Activated CD8-positive, alpha-beta T cell treated with anti-CD3 and anti-CD28 coated beads for 36 hours (primary cell): ENCODE measurements around the gene ABHD8. TPM values are rescaled to one million over a fixed set of nuclear protein-coding genes. Genes with fewer than 3 reads are reported as not detected.
A peak's percentile ranks its signal among the peaks of the same experiment; 100 is the strongest.

Experiments used
- ATAC-seq: fragments of 200-7000 bp; cut with Tn5 transposase; one replicate; pipeline ENCODE4 v1.10.0; 2021; ENCODE audit warnings: mild to moderate bottlenecking, moderate library complexity
- CTCF ChIA-PET: fragments of 350-600 bp; sonication (Branson Sonifier 250); formaldehyde crosslinking; loops from one replicate; lab custom pipeline; 2021; ENCODE audit warnings: antibody characterized with exemption; lab: Charles Lee
- POLR2A ChIA-PET: fragments of 350-600 bp; sonication (Branson Sonifier 250); formaldehyde crosslinking; loops from one replicate; lab custom pipeline; 2021; ENCODE audit warnings: antibody characterized with exemption; lab: Charles Lee
- DNase-seq: peaks from one replicate; pipeline ENCODE4 v3.0.0-alpha.2; 2020
- H3K27ac Mint-ChIP-seq: one replicate; pipeline ENCODE4 v1.8.0; 2021; ENCODE audit warnings: mild to moderate bottlenecking, mixed read lengths
- H3K27me3 Mint-ChIP-seq: one replicate; pipeline ENCODE4 v1.8.0; 2021; ENCODE audit warnings: mixed read lengths
- H3K36me3 Mint-ChIP-seq: one replicate; pipeline ENCODE4 v1.8.0; 2021; ENCODE audit warnings: low read depth, mixed read lengths
- H3K4me1 Mint-ChIP-seq: one replicate; pipeline ENCODE4 v1.8.0; 2021; ENCODE audit warnings: low read depth, mixed read lengths
- H3K4me3 Mint-ChIP-seq: one replicate; pipeline ENCODE4 v1.8.0; 2021; ENCODE audit warnings: mild to moderate bottlenecking, moderate library complexity, mixed read lengths
- H3K9me3 Mint-ChIP-seq: one replicate; pipeline ENCODE4 v1.8.0; 2021; ENCODE audit warnings: mixed read lengths
- intact Hi-C: fragments of 100-400 bp; cut with micrococcal nuclease; formaldehyde crosslinking; loops from one replicate; pipeline ENCODE4 v1.10.0; 2022
- total RNA-seq, 2 experiments: library from RNA; stranded (reverse); gene quantifications; one replicate each; pipeline ENCODE4 v1.2.3, GENCODE V29; 2021
- TF ChIP-seq, protein P1 (sequence below): fragments of 200-600 bp; IDR thresholded peaks from one replicate; pipeline ENCODE4 v1.8.0; 2022; ENCODE audit warnings: antibody characterized with exemption, mild to moderate bottlenecking

Gene ABHD8
- total RNA-seq, 2 experiments from 2014 or later, result 5.0 to 6.0 TPM

GRCh38 chr19:17293605-17294004 lies 9.6 kb downstream of the ABHD8 start:
- intact Hi-C loops, result no loop called here
- ATAC-seq, result no peak
- CTCF ChIA-PET, result interaction anchor here (0.8 to 4.9 kb wide), 10 partner anchors 11 to 97 kb away, joined by 3 to 34 read pairs (median 4); partner anchors contain the start of genes ABHD8, ANKLE1, BABAM1 and DDA1
- Mint-ChIP-seq H3K36me3 (peaks cover 11% of the 10 kb centered on the region), H3K9me3 (peaks cover 4% of the 10 kb centered on the region), H3K27me3 (no peaks in the 10 kb centered on the region), H3K27ac (no peak overlapping the region), H3K4me1 (peaks cover 7% of the 10 kb centered on the region), H3K4me3 (no peak overlapping the region)
- TF ChIP-seq, protein P1, sequence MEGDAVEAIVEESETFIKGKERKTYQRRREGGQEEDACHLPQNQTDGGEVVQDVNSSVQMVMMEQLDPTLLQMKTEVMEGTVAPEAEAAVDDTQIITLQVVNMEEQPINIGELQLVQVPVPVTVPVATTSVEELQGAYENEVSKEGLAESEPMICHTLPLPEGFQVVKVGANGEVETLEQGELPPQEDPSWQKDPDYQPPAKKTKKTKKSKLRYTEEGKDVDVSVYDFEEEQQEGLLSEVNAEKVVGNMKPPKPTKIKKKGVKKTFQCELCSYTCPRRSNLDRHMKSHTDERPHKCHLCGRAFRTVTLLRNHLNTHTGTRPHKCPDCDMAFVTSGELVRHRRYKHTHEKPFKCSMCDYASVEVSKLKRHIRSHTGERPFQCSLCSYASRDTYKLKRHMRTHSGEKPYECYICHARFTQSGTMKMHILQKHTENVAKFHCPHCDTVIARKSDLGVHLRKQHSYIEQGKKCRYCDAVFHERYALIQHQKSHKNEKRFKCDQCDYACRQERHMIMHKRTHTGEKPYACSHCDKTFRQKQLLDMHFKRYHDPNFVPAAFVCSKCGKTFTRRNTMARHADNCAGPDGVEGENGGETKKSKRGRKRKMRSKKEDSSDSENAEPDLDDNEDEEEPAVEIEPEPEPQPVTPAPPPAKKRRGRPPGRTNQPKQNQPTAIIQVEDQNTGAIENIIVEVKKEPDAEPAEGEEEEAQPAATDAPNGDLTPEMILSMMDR, result no peak
- no peak for DNase-seq
- POLR2A ChIA-PET, result interaction anchor here (0.6 to 4.9 kb wide), 6 partner anchors 11 to 112 kb away, joined by 3 to 41 read pairs (median 4); partner anchors contain the start of genes ABHD8, ANKLE1, BST2 and MRPL34

GRCh38 chr19:17292301-17293074 lies 10.7 kb downstream of the ABHD8 start:
- TF ChIP-seq, protein P1, result peak; percentile 81
- no peaks in the 10 kb centered on the region for H3K9me3 Mint-ChIP-seq
- CTCF ChIA-PET, result interaction anchor here (0.6 to 4.9 kb wide), 14 partner anchors 10 to 127 kb away, joined by 3 to 34 read pairs (median 4); partner anchors contain the start of genes ABHD8, ANKLE1, ANO8 and BABAM1
- ATAC-seq (peak; percentile 97), DNase-seq (peak; percentile 87)
- POLR2A ChIA-PET, result interaction anchor here (0.6 to 4.9 kb wide), 8 partner anchors 11 to 163 kb away, joined by 3 to 41 read pairs (median 6); partner anchors contain the start of genes ABHD8, ANKLE1, BABAM1 and DDA1
- peaks cover 5% of the 10 kb centered on the region for H3K36me3 Mint-ChIP-seq
- peaks cover 7% of the 10 kb centered on the region for H3K4me1 Mint-ChIP-seq
- H3K4me3 Mint-ChIP-seq, result peak overlapping the region; percentile 90
- H3K27ac Mint-ChIP-seq, result peak overlapping the region; percentile 85
- intact Hi-C loops, result no loop called here
- H3K27me3 Mint-ChIP-seq, result no peaks in the 10 kb centered on the region

DNA sequence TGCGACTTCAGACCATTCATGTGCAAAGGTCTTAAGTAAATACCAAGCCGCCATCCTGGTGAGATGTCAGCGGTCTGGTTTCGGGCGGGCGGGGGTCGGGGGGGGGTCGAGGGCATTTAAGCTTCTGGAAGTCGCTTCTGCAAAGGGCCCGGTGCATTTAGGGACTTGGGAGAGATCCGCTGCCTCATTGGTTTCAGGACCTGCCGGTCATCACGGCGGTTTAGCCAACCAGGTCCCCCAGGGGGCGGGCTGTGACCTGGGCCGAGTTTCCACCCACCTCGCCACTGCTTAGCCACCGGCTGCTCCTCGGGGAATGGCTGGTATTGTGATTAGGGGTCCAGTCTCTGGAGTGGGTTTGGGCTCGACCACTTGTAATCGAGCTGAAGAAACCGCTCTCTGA lies 13.7 kb downstream of the ABHD8 start:
- Mint-ChIP-seq H3K27me3 (no peaks in the 10 kb centered on the region), H3K4me1 (peaks cover 3% of the 10 kb centered on the region), H3K9me3 (no peaks in the 10 kb centered on the region), H3K36me3 (peaks cover 12% of the 10 kb centered on the region), H3K27ac (no peak overlapping the region), H3K4me3 (no peak overlapping the region)
- ChIA-PET POLR2A (interaction anchor here (1.7 kb wide), 1 partner anchor 23 kb away, joined by 4 read pairs; no protein-coding TSS in a partner anchor), CTCF (interaction anchor here (1.6 to 1.7 kb wide), 2 partner anchors 22 to 34 kb away, joined by 3 to 5 read pairs; partner anchors contain the start of gene BABAM1)
- intact Hi-C loops, result no loop called here
- peak; percentile 79 for DNase-seq
- peak; percentile 25 for ATAC-seq
- TF ChIP-seq, protein P1, result no peak

GRCh38 chr19:17286752-17287151 lies 16.5 kb downstream of the ABHD8 start:
- intact Hi-C loops, result no loop called here
- Mint-ChIP-seq H3K9me3 (no peaks in the 10 kb centered on the region), H3K4me1 (peaks cover under 1% of the 10 kb centered on the region), H3K36me3 (peaks cover 24% of the 10 kb centered on the region), H3K27ac (no peak overlapping the region), H3K27me3 (no peaks in the 10 kb centered on the region), H3K4me3 (no peak overlapping the region)
- no peak for ATAC-seq
- ChIA-PET POLR2A (no interaction called here), CTCF (interaction anchor here (1.3 kb wide), 1 partner anchor 26 kb away, joined by 8 read pairs; no protein-coding TSS in a partner anchor)
- TF ChIP-seq, protein P1, result no peak
- DNase-seq, result no peak
